Smooth muscle cell (in vitro differentiated cells): ENCODE results near the gene SAMD4A. TPM values are rescaled to one million over a fixed set of nuclear protein-coding genes. Genes with fewer than 3 reads are reported as not detected.

Experiments used
- DNase-seq: peaks from one replicate; lab custom pipeline; 2025; ENCODE audit not compliant: unreplicated experiment; lab: John Stamatoyannopoulos, UW
- H2AFZ ChIP-seq: fragments of 200-600 bp; sonication (generic); 2 replicates; pipeline ENCODE4 v1.6.0; 2016; ENCODE audit warnings: antibody characterized with exemption, low read depth, mild to moderate bottlenecking
- H3F3A ChIP-seq: fragments of 200-600 bp; sonication (generic); 2 replicates; pipeline ENCODE4 v1.6.0; 2017; ENCODE audit warnings: antibody characterized with exemption, low read depth
- H3K27ac ChIP-seq: fragments of 200-600 bp; sonication (generic); 2 replicates; pipeline ENCODE4 v1.5.1; 2016; ENCODE audit warnings: low read depth, mild to moderate bottlenecking
- H3K27me3 ChIP-seq: fragments of 200-600 bp; sonication (generic); 2 replicates; pipeline ENCODE4 v1.6.1; 2016; ENCODE audit warnings: low read depth, mild to moderate bottlenecking
- H3K36me3 ChIP-seq: fragments of 200-600 bp; sonication (generic); 2 replicates; pipeline ENCODE4 v1.5.1; 2016; ENCODE audit warnings: low read depth
- H3K4me1 ChIP-seq: fragments of 200-600 bp; sonication (generic); 2 replicates; pipeline ENCODE4 v1.5.1; 2016; ENCODE audit warnings: low read depth
- H3K4me2 ChIP-seq: fragments of 200-600 bp; sonication (generic); 2 replicates; pipeline ENCODE4 v1.6.0; 2016; ENCODE audit warnings: mild to moderate bottlenecking
- H3K4me3 ChIP-seq: fragments of 200-600 bp; sonication (generic); 2 replicates; pipeline ENCODE4 v1.5.1; 2016; ENCODE audit warnings: mild to moderate bottlenecking
- H3K79me2 ChIP-seq: fragments of 200-600 bp; sonication (generic); 2 replicates; pipeline ENCODE4 v1.6.0; 2016; ENCODE audit warnings: low read depth, mild to moderate bottlenecking
- H3K9ac ChIP-seq: fragments of 200-600 bp; sonication (generic); 2 replicates; pipeline ENCODE4 v1.6.0; 2016; ENCODE audit warnings: low read depth
- H3K9me3 ChIP-seq: fragments of 200-600 bp; sonication (generic); replicated peaks from 2 replicates; pipeline ENCODE4 v1.5.1; 2016; ENCODE audit warnings: low read depth
- H4K20me1 ChIP-seq: fragments of 200-600 bp; sonication (generic); 2 replicates; pipeline ENCODE4 v1.6.0; 2016; ENCODE audit warnings: low read depth
- CTCF ChIP-seq: fragments of 200-600 bp; sonication (generic); IDR thresholded peaks from 2 replicates; pipeline ENCODE4 v1.5.1; 2017; ENCODE audit warnings: borderline replicate concordance, mild to moderate bottlenecking, antibody characterized with exemption; ENCODE audit not compliant: insufficient read depth, poor library complexity, severe bottlenecking
- WGBS: methylation state at CpG from one replicate; pipeline ENCODE4 v1.1.7; 2016; ENCODE audit warnings: low lambda C conversion rate; 5-methylcytosine and 5-hydroxymethylcytosine counted together
- polyA plus RNA-seq: library from polyadenylated mRNA; unstranded; fragments of >200 nt; fragmentation: Nextera tagmentation; extraction: Ambion mirVana; gene quantifications from 2 replicates; pipeline ENCODE4 v1.2.1, GENCODE V29; 2016
- total RNA-seq: library from RNA; depleted of rRNA; stranded (reverse); fragments of >200 nt; gene quantifications from 2 replicates; pipeline ENCODE4 v1.2.3, GENCODE V29; 2014

SAMD4A gene
- total and polyA plus RNA-seq, 2 experiments from 2014 or later = 9.2 to 36.7 TPM

GRCh38 chr14:54762296-54762695, 195.4 kb downstream of the SAMD4A start:
- no peaks in the 10 kb centered on the region for H4K20me1 ChIP-seq
- H3K36me3 ChIP-seq = peaks cover 12% of the 10 kb centered on the region
- H3K4me2 ChIP-seq = peak overlapping the region; percentile 63
- no peak overlapping the region for H2AFZ ChIP-seq
- H3K27me3 ChIP-seq = no peaks in the 10 kb centered on the region
- 76% methylated on average over 5 of the region's 5 CpGs for WGBS
- no peaks in the 10 kb centered on the region for H3K9me3 ChIP-seq
- DNase-seq = no peak
- H3K4me1 ChIP-seq = no peaks in the 10 kb centered on the region
- peaks cover 5% of the 10 kb centered on the region for H3F3A ChIP-seq
- TF ChIP-seq CTCF = no peak
- H3K79me2 ChIP-seq = no peaks in the 10 kb centered on the region
- H3K9ac ChIP-seq = no peak overlapping the region
- H3K27ac ChIP-seq = peak overlapping the region; percentile 13
- no peak overlapping the region for H3K4me3 ChIP-seq

- Histone ChIP-seq H3K9me3 (no peaks in the 10 kb centered on the region), H3K4me2 (no peak overlapping the region), H3K4me3 (no peak overlapping the region), H3K36me3 (peaks cover 12% of the 10 kb centered on the region), H3K27ac (no peak overlapping the region), H3K9ac (no peak overlapping the region), H4K20me1 (no peaks in the 10 kb centered on the region), H2AFZ (no peak overlapping the region), H3K27me3 (no peaks in the 10 kb centered on the region), H3F3A (peaks cover 5% of the 10 kb centered on the region), H3K4me1 (no peaks in the 10 kb centered on the region), H3K79me2 (no peaks in the 10 kb centered on the region)
- 96% methylated on average over 12 of the region's 12 CpGs for WGBS
- TF ChIP-seq CTCF = no peak
- no peak for DNase-seq
Observed at GRCh38 chr14:54763761-54764160, 196.8 kb downstream of the SAMD4A start.

- 86% methylated on average over 18 of the region's 18 CpGs for WGBS
- H3K9ac ChIP-seq = no peak overlapping the region
Observed at GRCh38 chr14:54766276-54767138, 199.6 kb downstream of the SAMD4A start.

More at GRCh38 chr14:54766276-54767138, 199.6 kb downstream of the SAMD4A start:
- H3K27me3 ChIP-seq = no peaks in the 10 kb centered on the region
- no peaks in the 10 kb centered on the region for H3K79me2 ChIP-seq
- no peak overlapping the region for H2AFZ ChIP-seq
- no peaks in the 10 kb centered on the region for H4K20me1 ChIP-seq
- no peak overlapping the region for H3K4me3 ChIP-seq
- peaks cover 20% of the 10 kb centered on the region for H3F3A ChIP-seq
- no peak overlapping the region for H3K27ac ChIP-seq
- no peaks in the 10 kb centered on the region for H3K4me1 ChIP-seq
- DNase-seq = no peak
- no peaks in the 10 kb centered on the region for H3K9me3 ChIP-seq
- TF ChIP-seq CTCF = no peak
- no peak overlapping the region for H3K4me2 ChIP-seq
- H3K36me3 ChIP-seq = peaks cover 12% of the 10 kb centered on the region
